Measurements from ENCODE around the gene RPL27. TPM values are rescaled to one million over a fixed set of nuclear protein-coding genes. Genes with fewer than 3 reads are reported as not detected.
A peak's percentile ranks its signal among the peaks of the same experiment; 100 is the strongest.

The RPL27 gene
- total RNA-seq, result 1,000 to 10,000 TPM in 1 of 2 donors, 100 to 1,000 TPM in 1; 571 to 1,082 TPM

DNA sequence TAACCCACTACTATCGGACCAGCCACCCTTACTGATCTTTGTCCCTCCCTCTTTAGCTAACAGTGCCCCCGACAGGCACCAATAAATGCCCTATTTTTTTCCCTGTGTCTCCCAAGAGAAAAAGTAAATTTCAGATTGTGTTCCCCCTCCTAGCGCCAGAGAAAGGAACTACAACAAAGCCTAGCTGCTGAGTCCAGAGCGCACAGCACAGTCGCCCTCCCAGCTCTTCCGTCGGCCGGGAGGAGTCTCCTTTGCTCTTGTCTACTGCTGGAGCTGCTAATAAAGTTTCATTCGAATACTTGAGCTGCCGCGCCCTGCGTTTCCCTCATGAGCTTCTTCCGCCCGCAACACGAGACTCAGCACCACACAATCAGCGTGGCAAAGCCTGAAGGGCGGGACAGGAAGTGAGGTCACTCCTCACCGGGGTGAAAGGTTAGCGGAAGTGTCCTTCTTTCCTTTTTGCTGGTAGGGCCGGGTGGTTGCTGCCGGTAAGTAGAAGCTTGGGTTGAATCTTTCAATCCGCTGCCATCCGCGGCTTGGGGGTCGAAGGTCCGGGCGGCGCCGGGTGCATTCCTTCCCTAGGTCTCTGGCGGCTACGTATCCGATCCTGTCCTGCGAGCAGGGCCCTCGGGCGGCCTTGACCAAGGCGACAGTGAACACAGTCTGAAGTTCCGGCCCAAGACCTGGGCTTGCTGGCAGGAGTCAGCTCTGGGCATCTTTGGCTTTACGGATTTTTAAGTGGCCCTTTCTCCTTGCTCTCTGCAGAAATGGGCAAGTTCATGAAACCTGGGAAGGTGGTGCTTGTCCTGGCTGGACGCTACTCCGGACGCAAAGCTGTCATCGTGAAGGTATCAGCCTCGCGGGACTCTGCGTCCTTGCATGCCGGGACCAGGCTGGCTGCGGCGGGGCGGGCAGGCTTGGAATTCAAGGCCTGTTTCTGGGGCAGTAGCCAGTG lies at the start of gene RPL27:
Gene RPL27, plus strand, starts transcription at position 436 of the 955 bp plus-strand sequence. Its CDS starts 332 bp downstream, at position 768.
- WGBS, result under 1% methylated on average over 49 of the region's 49 CpGs
- intact Hi-C loops (cut with DNase I), result loop anchor here (2.0 to 5.0 kb wide), 2 partner anchors 17 to 151 kb away; partner anchors contain the start of genes PTGES3L and RUNDC1
- no peaks in the 10 kb centered on the region for H3K27me3 ChIP-seq (replicated peaks; ENCODE audit: insufficient read depth)
- no peaks in the 10 kb centered on the region for H3K9me3 ChIP-seq
- H3K4me1 ChIP-seq (replicated peaks), result no peaks in the 10 kb centered on the region
- DNase-seq (ENCODE audit: low spot score), result peak; percentile 99
- H3K36me3 ChIP-seq, result peaks cover 0 to 12% of the 10 kb centered on the region in 2 donors
- TF ChIP-seq POLR2AphosphoS5 (IDR thresholded peaks at IDR 0.05), result peak; percentile 100
- TF ChIP-seq, protein P1, sequence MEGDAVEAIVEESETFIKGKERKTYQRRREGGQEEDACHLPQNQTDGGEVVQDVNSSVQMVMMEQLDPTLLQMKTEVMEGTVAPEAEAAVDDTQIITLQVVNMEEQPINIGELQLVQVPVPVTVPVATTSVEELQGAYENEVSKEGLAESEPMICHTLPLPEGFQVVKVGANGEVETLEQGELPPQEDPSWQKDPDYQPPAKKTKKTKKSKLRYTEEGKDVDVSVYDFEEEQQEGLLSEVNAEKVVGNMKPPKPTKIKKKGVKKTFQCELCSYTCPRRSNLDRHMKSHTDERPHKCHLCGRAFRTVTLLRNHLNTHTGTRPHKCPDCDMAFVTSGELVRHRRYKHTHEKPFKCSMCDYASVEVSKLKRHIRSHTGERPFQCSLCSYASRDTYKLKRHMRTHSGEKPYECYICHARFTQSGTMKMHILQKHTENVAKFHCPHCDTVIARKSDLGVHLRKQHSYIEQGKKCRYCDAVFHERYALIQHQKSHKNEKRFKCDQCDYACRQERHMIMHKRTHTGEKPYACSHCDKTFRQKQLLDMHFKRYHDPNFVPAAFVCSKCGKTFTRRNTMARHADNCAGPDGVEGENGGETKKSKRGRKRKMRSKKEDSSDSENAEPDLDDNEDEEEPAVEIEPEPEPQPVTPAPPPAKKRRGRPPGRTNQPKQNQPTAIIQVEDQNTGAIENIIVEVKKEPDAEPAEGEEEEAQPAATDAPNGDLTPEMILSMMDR (IDR thresholded peaks at IDR 0.05), result peak; percentile 80 to 99 (median 94)
- TF ChIP-seq POLR2A (IDR thresholded peaks at IDR 0.05), result peak; percentile 82
- H3K27ac ChIP-seq, result peak within 1 kb of the TSS; percentile 78 to 81
- H3K4me3 ChIP-seq, result peak within 1 kb of the TSS; percentile 56 to 66

DNA sequence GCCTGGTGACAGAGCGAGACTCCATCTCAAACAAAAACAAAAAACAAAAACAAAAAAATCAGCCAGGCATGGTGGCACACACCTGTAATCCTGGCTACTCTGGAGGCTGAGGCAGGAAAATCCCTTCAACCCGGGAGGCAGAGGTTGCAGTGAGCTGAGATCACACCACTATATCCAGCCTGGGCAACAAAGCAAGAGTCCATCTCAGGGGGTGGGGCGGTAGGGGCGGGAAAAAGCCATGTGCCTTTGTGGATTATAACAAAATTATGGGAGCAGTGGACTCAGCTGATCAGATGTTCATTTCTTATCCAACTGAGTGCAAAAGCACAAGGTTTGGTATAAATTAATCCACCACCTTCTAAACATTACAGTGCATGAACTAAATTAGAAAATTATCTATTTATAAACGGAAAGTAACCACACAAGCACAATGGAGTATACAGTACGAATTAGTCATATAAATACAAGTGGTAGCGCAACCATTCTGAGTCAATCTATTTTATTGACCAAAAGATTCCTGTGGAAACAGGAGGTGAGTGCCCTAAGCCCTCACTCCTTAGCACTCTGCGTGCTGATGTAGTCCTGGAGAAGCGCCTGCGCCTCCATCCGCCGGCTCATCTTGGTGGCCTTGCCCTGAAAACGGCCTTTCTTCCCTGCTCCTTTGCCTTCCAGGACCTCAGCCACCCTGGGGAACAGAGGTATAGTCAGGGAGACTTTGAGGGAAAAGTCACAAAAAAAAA lies 48.0 kb upstream of the RPL27 start:
- intact Hi-C loops (cut with DNase I), result no loop called here
- 92% methylated on average over 13 of the region's 13 CpGs for WGBS
- no peak for TF ChIP-seq POLR2A (IDR thresholded peaks at IDR 0.05)
- TF ChIP-seq, protein P1 (IDR thresholded peaks at IDR 0.05), result no peak
- no peak for TF ChIP-seq POLR2AphosphoS5 (IDR thresholded peaks at IDR 0.05)

DNA sequence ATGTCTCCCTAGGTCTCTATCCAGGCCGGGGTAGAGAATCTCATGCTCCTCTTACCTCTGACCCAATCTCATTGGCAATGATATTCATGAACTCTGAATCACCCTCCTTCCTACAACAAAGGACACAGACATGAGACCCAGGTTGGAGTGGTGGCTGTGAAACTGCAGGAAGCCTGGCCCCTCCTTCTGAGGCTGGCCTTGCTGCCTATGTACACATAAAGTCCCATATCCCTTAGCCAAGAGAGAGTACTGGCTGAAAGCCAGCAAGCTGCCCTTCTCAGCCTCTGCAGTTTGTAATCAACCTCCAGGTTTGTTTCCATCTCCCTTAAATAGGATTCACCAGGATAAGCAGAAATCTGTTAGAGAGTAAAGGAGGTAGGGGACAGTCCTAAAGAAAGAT lies 44.5 kb upstream of the RPL27 start:
- DNase-seq (ENCODE audit: low spot score), result peak; percentile 60
- TF ChIP-seq, protein P1 (IDR thresholded peaks at IDR 0.05), result no peak
- TF ChIP-seq POLR2AphosphoS5 (IDR thresholded peaks at IDR 0.05) (no peak), POLR2A (IDR thresholded peaks at IDR 0.05) (no peak)
- peaks cover 5 to 7% of the 10 kb centered on the region in 2 donors for H3K36me3 ChIP-seq
- no peaks in the 10 kb centered on the region for H3K9me3 ChIP-seq
- no peaks in the 10 kb centered on the region for H3K27me3 ChIP-seq (replicated peaks; ENCODE audit: insufficient read depth)
- intact Hi-C loops (cut with DNase I), result no loop called here
- H3K27ac ChIP-seq, result no peak overlapping the region
- H3K4me3 ChIP-seq, result no peak overlapping the region
- no peaks in the 10 kb centered on the region for H3K4me1 ChIP-seq (replicated peaks)
- 86% methylated on average over 1 of the region's 1 CpG for WGBS

More for the DNA sequence above, 48.0 kb upstream of the RPL27 start:
- Histone ChIP-seq H3K36me3 (peaks cover 0 to 7% of the 10 kb centered on the region in 2 donors), H3K27ac (no peak overlapping the region), H3K4me1 (replicated peaks) (peaks cover 8% of the 10 kb centered on the region), H3K9me3 (no peaks in the 10 kb centered on the region), H3K4me3 (no peak overlapping the region), H3K27me3 (replicated peaks; ENCODE audit: insufficient read depth) (no peaks in the 10 kb centered on the region)
- no peak for DNase-seq (ENCODE audit: low spot score)

DNA sequence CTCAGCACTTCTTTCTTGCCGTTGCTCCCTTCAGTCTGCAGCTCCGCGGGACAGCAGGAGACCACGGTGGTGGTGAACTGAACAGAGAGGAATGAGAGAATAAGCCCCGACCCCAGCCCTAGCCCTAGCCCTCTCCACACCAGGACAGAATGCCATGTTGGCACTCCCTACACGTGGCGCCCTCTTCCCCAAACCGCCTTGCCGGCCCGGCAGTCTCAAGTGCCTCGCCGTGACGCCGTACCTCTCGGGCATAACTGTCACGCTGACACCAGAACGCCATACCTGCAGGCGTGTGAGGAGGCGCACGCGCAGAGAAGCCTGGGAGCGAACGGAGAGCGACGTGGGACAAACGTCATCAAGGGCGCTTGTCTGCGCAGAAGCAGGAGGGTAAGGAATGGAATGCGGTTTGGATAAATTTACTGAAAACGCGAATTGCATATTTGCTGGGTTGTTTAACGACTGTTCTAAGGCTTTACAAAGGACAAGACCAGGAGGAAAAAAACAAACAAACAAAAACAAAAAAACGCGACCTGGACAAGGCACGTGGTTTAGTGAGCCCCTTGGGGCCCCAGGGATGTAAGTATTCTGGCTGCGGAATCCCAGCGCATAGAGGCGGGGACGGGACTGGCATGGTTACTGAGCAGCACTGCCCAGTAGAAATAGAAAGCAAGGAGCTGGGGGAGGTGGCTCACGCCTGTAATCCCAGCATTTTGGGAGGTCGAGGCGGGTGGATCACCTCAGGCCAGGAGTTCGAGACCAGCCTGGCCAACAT lies 33.9 kb upstream of the RPL27 start, which contains the start of gene AARSD1:
Gene AARSD1, minus strand, starts transcription at position 294 of the 772 bp plus-strand sequence. Its CDS starts 14 bp downstream, at position 280.
- intact Hi-C loops (cut with DNase I), result no loop called here

More for the DNA sequence above, 33.9 kb upstream of the RPL27 start, which contains the start of gene AARSD1:
- H3K9me3 ChIP-seq, result no peaks in the 10 kb centered on the region
- WGBS, result 2% methylated on average over 43 of the region's 43 CpGs
- peak within 1 kb of the TSS; percentile 57 to 61 for H3K4me3 ChIP-seq
- no peaks in the 10 kb centered on the region for H3K27me3 ChIP-seq (replicated peaks; ENCODE audit: insufficient read depth)
- DNase-seq (ENCODE audit: low spot score), result peak; percentile 88
- TF ChIP-seq POLR2AphosphoS5 (IDR thresholded peaks at IDR 0.05) (peak; percentile 100), POLR2A (IDR thresholded peaks at IDR 0.05) (peak; percentile 48)
- TF ChIP-seq, protein P1 (IDR thresholded peaks at IDR 0.05), result peak in 1 of 4 experiments; percentile 28
- H3K27ac ChIP-seq, result peak within 1 kb of the TSS; percentile 81 to 88
- no peaks in the 10 kb centered on the region for H3K4me1 ChIP-seq (replicated peaks)
- H3K36me3 ChIP-seq, result peaks cover 3 to 6% of the 10 kb centered on the region in 2 donors
